Gastrocnemius medialis (tissue), 4 donors: Measurements from ENCODE around the gene KDM6B.

Experiments
- CTCF ChIP-seq, 5 experiments: fragments of 450-650 bp in 3 of 5; fragments of 200-600 bp in 2 of 5; sonication (generic) in 2 of 5; IDR thresholded peaks in 4 of 5; conservative IDR thresholded peaks in 1 of 5; 1 replicate in 4 of 5; 2 replicates in 1 of 5; pipeline ENCODE4 v1.5.1; 2016 to 2019; ENCODE audit warnings: antibody characterized with exemption in 5 of 5, mild to moderate bottlenecking in 3 of 5, moderate library complexity in 3 of 5
- POLR2A ChIP-seq, 2 donors: fragments of 450-650 bp; IDR thresholded peaks; one replicate each; pipeline ENCODE4 v1.6.1; 2017; ENCODE audit warnings: antibody characterized with exemption in 2 of 2, mild to moderate bottlenecking in 2 of 2, moderate library complexity in 2 of 2

GRCh38 chr17:7797976-7798375 is 36.0 kb upstream of the KDM6B start:
- TF ChIP-seq POLR2A (IDR thresholded peaks at IDR 0.05) (no peak), CTCF (IDR thresholded peaks at IDR 0.05 in 4 of 5, conservative IDR thresholded peaks at IDR 0.05 in 1 of 5) (no peak)
